ENCODE measurements around the gene ASPSCR1. TPM values are rescaled to one million over a fixed set of nuclear protein-coding genes. Genes with fewer than 3 reads are reported as not detected.

Gene ASPSCR1
- total and polyA plus RNA-seq, 2 of the 13 experiments (the other 11 are each of a cell fraction or from before 2014, with no cell fraction given) = 274 to 314 TPM

DNA sequence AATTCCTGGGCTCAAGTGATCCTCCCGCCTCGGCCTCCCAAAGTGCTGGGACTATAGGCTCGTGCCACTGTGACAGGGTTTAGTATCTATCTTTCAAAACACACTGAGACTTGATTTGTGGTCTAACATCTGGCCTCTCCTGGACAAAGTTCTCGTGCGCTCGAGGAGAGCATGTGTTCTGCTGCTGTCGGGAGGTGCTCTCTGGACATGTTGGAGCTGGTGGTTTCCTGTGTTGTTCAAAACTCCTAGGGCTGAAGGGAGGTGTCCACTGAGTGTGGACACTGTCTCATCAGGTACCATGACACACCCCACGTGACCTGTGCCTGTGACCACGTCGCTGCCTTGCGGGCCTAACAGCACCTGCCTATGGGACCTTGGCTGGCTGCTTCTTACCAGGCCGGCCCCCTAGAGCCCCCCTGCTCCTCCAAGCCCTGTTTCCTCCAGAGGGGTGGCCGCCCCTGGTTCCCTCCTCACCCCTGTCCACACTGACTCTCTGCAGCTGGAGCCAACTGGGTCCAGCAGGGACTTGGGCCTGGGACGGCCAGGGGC is 68.6 kb downstream of the ASPSCR1 start (continued):
- TF ChIP-seq, protein P1, sequence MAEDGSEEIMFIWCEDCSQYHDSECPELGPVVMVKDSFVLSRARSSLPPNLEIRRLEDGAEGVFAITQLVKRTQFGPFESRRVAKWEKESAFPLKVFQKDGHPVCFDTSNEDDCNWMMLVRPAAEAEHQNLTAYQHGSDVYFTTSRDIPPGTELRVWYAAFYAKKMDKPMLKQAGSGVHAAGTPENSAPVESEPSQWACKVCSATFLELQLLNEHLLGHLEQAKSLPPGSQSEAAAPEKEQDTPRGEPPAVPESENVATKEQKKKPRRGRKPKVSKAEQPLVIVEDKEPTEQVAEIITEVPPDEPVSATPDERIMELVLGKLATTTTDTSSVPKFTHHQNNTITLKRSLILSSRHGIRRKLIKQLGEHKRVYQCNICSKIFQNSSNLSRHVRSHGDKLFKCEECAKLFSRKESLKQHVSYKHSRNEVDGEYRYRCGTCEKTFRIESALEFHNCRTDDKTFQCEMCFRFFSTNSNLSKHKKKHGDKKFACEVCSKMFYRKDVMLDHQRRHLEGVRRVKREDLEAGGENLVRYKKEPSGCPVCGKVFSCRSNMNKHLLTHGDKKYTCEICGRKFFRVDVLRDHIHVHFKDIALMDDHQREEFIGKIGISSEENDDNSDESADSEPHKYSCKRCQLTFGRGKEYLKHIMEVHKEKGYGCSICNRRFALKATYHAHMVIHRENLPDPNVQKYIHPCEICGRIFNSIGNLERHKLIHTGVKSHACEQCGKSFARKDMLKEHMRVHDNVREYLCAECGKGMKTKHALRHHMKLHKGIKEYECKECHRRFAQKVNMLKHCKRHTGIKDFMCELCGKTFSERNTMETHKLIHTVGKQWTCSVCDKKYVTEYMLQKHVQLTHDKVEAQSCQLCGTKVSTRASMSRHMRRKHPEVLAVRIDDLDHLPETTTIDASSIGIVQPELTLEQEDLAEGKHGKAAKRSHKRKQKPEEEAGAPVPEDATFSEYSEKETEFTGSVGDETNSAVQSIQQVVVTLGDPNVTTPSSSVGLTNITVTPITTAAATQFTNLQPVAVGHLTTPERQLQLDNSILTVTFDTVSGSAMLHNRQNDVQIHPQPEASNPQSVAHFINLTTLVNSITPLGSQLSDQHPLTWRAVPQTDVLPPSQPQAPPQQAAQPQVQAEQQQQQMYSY (CRISPR knock-in tag; IDR thresholded peaks at IDR 0.05) = no peak
- 0 out of 2 replicates have a peak, but pooled peaks have one; percentile 7 for TF ChIP-seq RBFOX2 (IDR thresholded peaks at IDR 0.05; ENCODE audit: low read depth, low read length)
- TF ChIP-seq ZNF891 (CRISPR knock-in tag; IDR thresholded peaks at IDR 0.05) = no peak
- TF ChIP-seq, protein P2, sequence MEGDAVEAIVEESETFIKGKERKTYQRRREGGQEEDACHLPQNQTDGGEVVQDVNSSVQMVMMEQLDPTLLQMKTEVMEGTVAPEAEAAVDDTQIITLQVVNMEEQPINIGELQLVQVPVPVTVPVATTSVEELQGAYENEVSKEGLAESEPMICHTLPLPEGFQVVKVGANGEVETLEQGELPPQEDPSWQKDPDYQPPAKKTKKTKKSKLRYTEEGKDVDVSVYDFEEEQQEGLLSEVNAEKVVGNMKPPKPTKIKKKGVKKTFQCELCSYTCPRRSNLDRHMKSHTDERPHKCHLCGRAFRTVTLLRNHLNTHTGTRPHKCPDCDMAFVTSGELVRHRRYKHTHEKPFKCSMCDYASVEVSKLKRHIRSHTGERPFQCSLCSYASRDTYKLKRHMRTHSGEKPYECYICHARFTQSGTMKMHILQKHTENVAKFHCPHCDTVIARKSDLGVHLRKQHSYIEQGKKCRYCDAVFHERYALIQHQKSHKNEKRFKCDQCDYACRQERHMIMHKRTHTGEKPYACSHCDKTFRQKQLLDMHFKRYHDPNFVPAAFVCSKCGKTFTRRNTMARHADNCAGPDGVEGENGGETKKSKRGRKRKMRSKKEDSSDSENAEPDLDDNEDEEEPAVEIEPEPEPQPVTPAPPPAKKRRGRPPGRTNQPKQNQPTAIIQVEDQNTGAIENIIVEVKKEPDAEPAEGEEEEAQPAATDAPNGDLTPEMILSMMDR (CRISPR knock-in tag; IDR thresholded peaks at IDR 0.05) = no peak
- TF ChIP-seq SAP130 (CRISPR knock-in tag; IDR thresholded peaks at IDR 0.05; ENCODE audit: low read depth) = 0 out of 2 replicates have a peak, but pooled peaks have one; percentile 16
- TF ChIP-seq PLRG1 (conservative IDR thresholded peaks at IDR 0.05) = no peak
- no peak for TF ChIP-seq ZNF510 (CRISPR knock-in tag; IDR thresholded peaks at IDR 0.05; ENCODE audit: low read depth)
- no peak for TF ChIP-seq MTF2 (CRISPR knock-in tag; IDR thresholded peaks at IDR 0.05; ENCODE audit: borderline replicate concordance)
- TF ChIP-seq SUZ12 (IDR thresholded peaks at IDR 0.05; ENCODE audit: low read depth, low read length) = no peak
- TF ChIP-seq STAT5B (CRISPR knock-in tag; IDR thresholded peaks at IDR 0.05) = no peak
- no peak for TF ChIP-seq ZFP62 (CRISPR knock-in tag; IDR thresholded peaks at IDR 0.05)
- TF ChIP-seq, protein P3, sequence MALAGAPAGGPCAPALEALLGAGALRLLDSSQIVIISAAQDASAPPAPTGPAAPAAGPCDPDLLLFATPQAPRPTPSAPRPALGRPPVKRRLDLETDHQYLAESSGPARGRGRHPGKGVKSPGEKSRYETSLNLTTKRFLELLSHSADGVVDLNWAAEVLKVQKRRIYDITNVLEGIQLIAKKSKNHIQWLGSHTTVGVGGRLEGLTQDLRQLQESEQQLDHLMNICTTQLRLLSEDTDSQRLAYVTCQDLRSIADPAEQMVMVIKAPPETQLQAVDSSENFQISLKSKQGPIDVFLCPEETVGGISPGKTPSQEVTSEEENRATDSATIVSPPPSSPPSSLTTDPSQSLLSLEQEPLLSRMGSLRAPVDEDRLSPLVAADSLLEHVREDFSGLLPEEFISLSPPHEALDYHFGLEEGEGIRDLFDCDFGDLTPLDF (CRISPR knock-in tag; IDR thresholded peaks at IDR 0.05) = no peak
- TF ChIP-seq, protein P4, sequence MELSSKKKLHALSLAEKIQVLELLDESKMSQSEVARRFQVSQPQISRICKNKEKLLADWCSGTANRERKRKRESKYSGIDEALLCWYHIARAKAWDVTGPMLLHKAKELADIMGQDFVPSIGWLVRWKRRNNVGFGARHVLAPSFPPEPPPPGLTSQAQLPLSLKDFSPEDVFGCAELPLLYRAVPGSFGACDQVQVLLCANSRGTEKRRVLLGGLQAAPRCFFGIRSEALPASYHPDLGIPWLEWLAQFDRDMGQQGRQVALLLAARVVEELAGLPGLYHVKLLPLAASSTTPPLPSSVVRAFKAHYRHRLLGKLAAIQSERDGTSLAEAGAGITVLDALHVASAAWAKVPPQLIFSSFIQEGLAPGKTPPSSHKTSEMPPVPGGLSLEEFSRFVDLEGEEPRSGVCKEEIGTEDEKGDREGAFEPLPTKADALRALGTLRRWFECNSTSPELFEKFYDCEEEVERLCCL (CRISPR knock-in tag; IDR thresholded peaks at IDR 0.05; ENCODE audit: borderline replicate concordance) = no peak
- no peak for TF ChIP-seq MYC (CRISPR knock-in tag; IDR thresholded peaks at IDR 0.05; ENCODE audit: borderline replicate concordance)
- TF ChIP-seq HOXA5 (CRISPR knock-in tag; IDR thresholded peaks at IDR 0.05) = no peak
- no peak for TF ChIP-seq BRCA1 (CRISPR knock-in tag; IDR thresholded peaks at IDR 0.05)
- TF ChIP-seq, protein P5, sequence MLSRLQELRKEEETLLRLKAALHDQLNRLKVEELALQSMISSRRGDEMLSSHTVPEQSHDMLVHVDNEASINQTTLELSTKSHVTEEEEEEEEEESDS (CRISPR knock-in tag; IDR thresholded peaks at IDR 0.05; ENCODE audit: borderline replicate concordance) = no peak
- no peak for TF ChIP-seq TMF1 (CRISPR knock-in tag; IDR thresholded peaks at IDR 0.05; ENCODE audit: low read depth)
- no peak for TF ChIP-seq ZBTB7B (CRISPR knock-in tag; IDR thresholded peaks at IDR 0.05)
